GM20000 (cell line): Measurements from ENCODE around the gene PLEKHS1.

Source experiments
- DNase-seq: peaks from one replicate; pipeline ENCODE4 v3.0.0; 2012; ENCODE audit warnings: low spot score
- CTCF ChIP-seq: IDR thresholded peaks from 2 replicates; pipeline ENCODE4 v1.5.1; 2012; ENCODE audit warnings: mild to moderate bottlenecking, control low read depth; ENCODE audit errors: extremely low read depth, missing control alignments

Gene PLEKHS1

GRCh38 chr10:113751181-113751732, at the start of gene PLEKHS1:
Gene PLEKHS1 (plus strand): TSS chr10:113751682. CDS start chr10:113755278, 3,596 bp downstream.
- DNase-seq = no peak
- no peak for TF ChIP-seq CTCF

DNA sequence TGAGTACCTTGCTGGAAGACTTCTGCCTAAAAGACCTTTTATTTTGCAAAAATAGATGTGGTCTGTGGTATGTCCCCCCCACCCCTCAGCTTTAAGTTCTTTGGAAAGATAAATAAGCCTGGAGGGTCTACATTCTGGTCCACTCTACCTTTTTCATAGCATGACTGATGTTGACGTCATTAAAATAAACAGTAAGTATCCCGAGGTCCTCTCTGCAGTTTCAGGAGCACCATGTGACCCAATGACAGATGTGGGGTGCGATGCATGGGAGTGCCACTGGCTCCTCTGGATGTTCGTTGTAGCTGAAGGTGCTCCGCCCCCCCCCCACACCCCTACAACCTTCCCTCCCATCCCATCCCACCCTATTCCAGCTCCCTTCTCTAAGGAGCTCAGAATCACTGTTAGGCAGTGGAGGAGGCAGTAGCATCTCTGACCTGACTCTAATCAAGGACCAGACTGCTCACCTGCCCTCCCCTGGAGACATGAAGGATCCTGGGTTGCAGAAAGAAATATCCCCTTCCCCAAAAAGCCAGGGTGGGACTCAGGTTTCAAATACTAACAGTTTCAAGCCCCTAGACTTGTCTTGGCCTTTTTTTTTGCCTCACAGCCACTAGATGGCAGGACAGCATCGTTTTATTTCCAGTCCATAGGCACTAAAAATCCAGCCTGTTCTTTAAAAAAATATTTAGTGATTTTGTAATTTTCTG, 46.7 kb upstream of the PLEKHS1 start:
- TF ChIP-seq CTCF = peak; percentile 37
- peak; percentile 25 for DNase-seq

DNA sequence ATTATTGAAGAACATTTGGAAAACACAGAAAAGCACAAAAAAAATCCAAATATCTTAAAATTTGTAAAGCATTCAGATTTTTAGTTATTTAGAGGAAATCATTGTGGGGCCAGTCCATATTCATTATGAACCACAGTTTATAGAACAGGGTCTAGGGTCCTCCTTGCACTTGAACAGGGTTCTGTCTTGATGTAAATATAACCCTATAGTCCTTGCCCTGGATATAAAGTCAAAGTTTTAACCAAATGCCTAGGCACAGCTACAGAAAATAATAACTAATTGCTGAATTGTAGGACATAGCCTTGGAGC, 46.2 kb upstream of the PLEKHS1 start:
- no peak for DNase-seq
- TF ChIP-seq CTCF = no peak

- DNase-seq = no peak
- TF ChIP-seq CTCF = no peak
Observed at GRCh38 chr10:113706623-113707022, 44.9 kb upstream of the PLEKHS1 start.

- no peak for TF ChIP-seq CTCF
- no peak for DNase-seq
Observed at GRCh38 chr10:113708640-113709039, 42.8 kb upstream of the PLEKHS1 start.

- no peak for DNase-seq
- no peak for TF ChIP-seq CTCF
Observed at GRCh38 chr10:113709221-113709838, 42.2 kb upstream of the PLEKHS1 start.

- no peak for DNase-seq
- TF ChIP-seq CTCF = no peak
Observed at GRCh38 chr10:113711142-113711541, 40.3 kb upstream of the PLEKHS1 start.
